ENCODE measurements around the gene MSLN.

The MSLN gene

GRCh38 chr16:723695-724094 is 36.8 kb upstream of the MSLN start:
- no peak for DNase-seq (ENCODE audit: low spot score)

GRCh38 chr16:724188-725040 is 36.1 kb upstream of the MSLN start:
- DNase-seq (ENCODE audit: low spot score): peak; percentile 71

- no peak for DNase-seq (ENCODE audit: low spot score)
Measured at GRCh38 chr16:725041-725376, 35.5 kb upstream of the MSLN start.

GRCh38 chr16:725463-726187 is 34.9 kb upstream of the MSLN start:
- no peak for DNase-seq (ENCODE audit: low spot score)

GRCh38 chr16:726188-726437 is 34.4 kb upstream of the MSLN start:
- DNase-seq (ENCODE audit: low spot score): no peak

GRCh38 chr16:726438-727290 is 33.9 kb upstream of the MSLN start, which contains the start of the genes CCDC78 and HAGHL:
CCDC78 (minus strand) TSS chr16:726443; CDS start chr16:726367, 76 bp downstream.
HAGHL (plus strand) TSS chr16:727106; CDS start chr16:727510, 404 bp downstream.
- peak; percentile 65 for DNase-seq (ENCODE audit: low spot score)

GRCh38 chr16:727291-727977 is 33.1 kb upstream of the MSLN start:
- DNase-seq (ENCODE audit: low spot score): peak; percentile 61

GRCh38 chr16:728131-728889 is 32.2 kb upstream of the MSLN start:
- DNase-seq (ENCODE audit: low spot score): peak; percentile 77

- DNase-seq (ENCODE audit: low spot score): no peak
Measured at GRCh38 chr16:728890-729744, 31.4 kb upstream of the MSLN start.

- DNase-seq (ENCODE audit: low spot score): no peak
Measured at GRCh38 chr16:729768-730665, 30.5 kb upstream of the MSLN start.

GRCh38 chr16:730666-731509 is 29.6 kb upstream of the MSLN start:
- no peak for DNase-seq (ENCODE audit: low spot score)

GRCh38 chr16:732332-732731 is 28.2 kb upstream of the MSLN start:
- no peak for DNase-seq (ENCODE audit: low spot score)

- no peak for DNase-seq (ENCODE audit: low spot score)
Measured at GRCh38 chr16:732936-733335, 27.6 kb upstream of the MSLN start.

GRCh38 chr16:733382-734207 is 26.9 kb upstream of the MSLN start:
- no peak for DNase-seq (ENCODE audit: low spot score)

GRCh38 chr16:734208-734980 is 26.1 kb upstream of the MSLN start:
- DNase-seq (ENCODE audit: low spot score): no peak

- DNase-seq (ENCODE audit: low spot score): no peak
Measured at GRCh38 chr16:734981-735881, 25.3 kb upstream of the MSLN start.

All from NAMALWA (cell line).